Adipose tissue (tissue), 3 donors: ENCODE data around the gene SSX2IP. TPM values are rescaled to one million over a fixed set of nuclear protein-coding genes. Genes with fewer than 3 reads are reported as not detected.

Source experiments
- H3K27ac ChIP-seq: one replicate; pipeline ENCODE4 v1.5.1; 2013; ENCODE audit warnings: low read depth, low read length
- WGBS, 3 donors: extraction: QIAGEN DNeasy Blood & Tissue Kit; methylation state at CpG; one replicate each; pipeline ENCODE4 v1.1.7; 2013; 5-methylcytosine and 5-hydroxymethylcytosine counted together
- polyA plus RNA-seq, 3 donors: library from polyadenylated mRNA; stranded (reverse); fragments of 200-250 nt; gene quantifications; one replicate each; pipeline ENCODE4 v1.2.3, GENCODE V29; 2013
- donor health status: healthy with polysubstance abuse.
- donor health status: Bipolar disorder and iron deficiency.
- donor health status: healthy.

SSX2IP gene
- polyA plus RNA-seq, 3 donors, result 0.85 to 1.3 (median 1.2) TPM

GRCh38 chr1:84634536-84635205 lies 55.6 kb downstream of the SSX2IP start:
- WGBS, 3 donors, result 69 to 75% (median 75%) methylated on average over 5 of the region's 5 CpGs
- no peak overlapping the region for H3K27ac ChIP-seq

- 38 to 82% (median 45%) methylated on average over 2 of the region's 2 CpGs for WGBS, 3 donors
- no peak overlapping the region for H3K27ac ChIP-seq
Observed at GRCh38 chr1:84632673-84633434, 57.4 kb downstream of the SSX2IP start.

- 72 to 76% (median 73%) methylated on average over 6 of the region's 6 CpGs for WGBS, 3 donors
Observed at GRCh38 chr1:84632137-84632536, 58.1 kb downstream of the SSX2IP start.

GRCh38 chr1:84624876-84625275 lies 65.4 kb downstream of the SSX2IP start:
- 77 to 89% (median 88%) methylated on average over 5 of the region's 5 CpGs for WGBS, 3 donors
- H3K27ac ChIP-seq, result no peak overlapping the region

More at GRCh38 chr1:84632137-84632536, 58.1 kb downstream of the SSX2IP start:
- no peak overlapping the region for H3K27ac ChIP-seq

- H3K27ac ChIP-seq, result no peak overlapping the region
- 75 to 86% (median 85%) methylated on average over 14 of the region's 14 CpGs for WGBS, 3 donors
Observed at GRCh38 chr1:84621553-84621952, 68.7 kb downstream of the SSX2IP start.

- H3K27ac ChIP-seq, result no peak overlapping the region
- whole genome bisulfite sequencing, 3 donors, result 0 to 1% (median 0%) methylated on average over 41 to 46 of the region's 46 CpGs
Observed at GRCh38 chr1:84620720-84621313, 69.4 kb downstream of the SSX2IP start.

GRCh38 chr1:84619383-84620102 lies 70.7 kb downstream of the SSX2IP start:
- H3K27ac ChIP-seq, result no peak overlapping the region
- WGBS, 3 donors, result 37 to 58% (median 54%) methylated on average over 9 of the region's 9 CpGs

- no peak overlapping the region for H3K27ac ChIP-seq
- WGBS, 3 donors, result 55 to 69% (median 69%) methylated on average over 2 of the region's 2 CpGs
Observed at GRCh38 chr1:84617349-84617748, 72.9 kb downstream of the SSX2IP start.

- H3K27ac ChIP-seq, result no peak overlapping the region
- 48 to 93% (median 64%) methylated on average over 1 of the region's 1 CpG for WGBS, 3 donors
Observed at GRCh38 chr1:84615790-84616189, 74.5 kb downstream of the SSX2IP start.

GRCh38 chr1:84613887-84614286 lies 76.4 kb downstream of the SSX2IP start:
- no peak overlapping the region for H3K27ac ChIP-seq
- 94 to 95% (median 94%) methylated on average over 2 of the region's 2 CpGs for WGBS, 3 donors

- no peak overlapping the region for H3K27ac ChIP-seq
- WGBS, 3 donors, result 84 to 86% (median 84%) methylated on average over 2 of the region's 2 CpGs
Observed at GRCh38 chr1:84613026-84613425, 77.2 kb downstream of the SSX2IP start.

GRCh38 chr1:84611796-84612195 lies 78.5 kb downstream of the SSX2IP start:
- H3K27ac ChIP-seq, result no peak overlapping the region
- 32 to 34% (median 32%) methylated on average over 3 of the region's 3 CpGs for WGBS, 3 donors

- WGBS, 3 donors, result 0 to 96% (median 71%) methylated on average over 1 of the region's 1 CpG
- H3K27ac ChIP-seq, result no peak overlapping the region
Observed at GRCh38 chr1:84611091-84611490, 79.2 kb downstream of the SSX2IP start.

- 76 to 88% (median 82%) methylated on average over 5 of the region's 5 CpGs for WGBS, 3 donors
Observed at GRCh38 chr1:84606977-84607376, 83.3 kb downstream of the SSX2IP start.

GRCh38 chr1:84605157-84605556 lies 85.1 kb downstream of the SSX2IP start:
- H3K27ac ChIP-seq, result no peak overlapping the region
- WGBS, 3 donors, result 95 to 100% (median 98%) methylated on average over 1 of the region's 1 CpG

More at GRCh38 chr1:84606977-84607376, 83.3 kb downstream of the SSX2IP start:
- no peak overlapping the region for H3K27ac ChIP-seq

- 63 to 81% (median 71%) methylated on average over 15 of the region's 15 CpGs for WGBS, 3 donors
- H3K27ac ChIP-seq, result no peak overlapping the region
Observed at GRCh38 chr1:84603941-84604830, 86.1 kb downstream of the SSX2IP start.

- H3K27ac ChIP-seq, result no peak overlapping the region
- 62 to 71% (median 64%) methylated on average over 2 of the region's 2 CpGs for WGBS, 3 donors
Observed at GRCh38 chr1:84603223-84603622, 87.0 kb downstream of the SSX2IP start.

GRCh38 chr1:84600796-84601195 lies 89.5 kb downstream of the SSX2IP start:
- 84 to 93% (median 87%) methylated on average over 5 of the region's 5 CpGs for WGBS, 3 donors
- H3K27ac ChIP-seq, result no peak overlapping the region
